Mammary epithelial cell (primary cell): Measurements from ENCODE around the gene DACT3.
"Not testable (repeated sequence)": the region's sequence is repeated elsewhere in the genome, so short reads cannot be mapped to it uniquely, and the experiment has no call there.

Experiments
- EZH2 ChIP-seq: IDR thresholded peaks from 2 replicates; pipeline ENCODE4 v1.6.1; 2012; ENCODE audit warnings: low read length, inconsistent platforms, borderline replicate concordance
- TF ChIP-seq, protein P1 (sequence below), 2 donors: IDR thresholded peaks in 1 of 2; conservative IDR thresholded peaks in 1 of 2; 2 replicates each; pipeline ENCODE4 v1.5.1; 2011 to 2012; ENCODE audit warnings: inconsistent platforms in 2 of 2, low read length in 2 of 2, mild to moderate bottlenecking in 2 of 2, control low read depth in 1 of 2, low read depth in 1 of 2; ENCODE audit not compliant: insufficient read depth in 1 of 2; ENCODE audit errors: extremely low read depth in 1 of 2

DNA sequence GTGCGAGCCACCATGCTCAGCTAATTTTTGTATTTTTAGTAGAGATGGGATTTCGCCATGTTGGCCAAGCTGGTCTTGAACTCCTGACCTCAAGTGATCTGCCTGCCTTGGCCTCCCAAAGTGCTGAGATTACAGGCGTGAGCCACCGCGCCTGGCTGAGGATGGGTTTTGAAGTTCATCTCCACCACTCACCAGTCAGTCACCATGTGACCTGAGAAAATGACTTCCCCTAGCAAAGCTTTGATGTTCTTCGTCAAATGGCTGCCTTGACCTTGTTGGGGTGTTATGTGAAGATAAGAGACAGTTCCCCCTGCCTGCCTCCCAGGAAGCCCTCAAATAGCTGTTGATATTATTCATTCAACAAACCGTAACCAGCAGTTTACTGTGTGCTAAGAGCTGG is 32.0 kb downstream of the DACT3 start:
- TF ChIP-seq, protein P1, sequence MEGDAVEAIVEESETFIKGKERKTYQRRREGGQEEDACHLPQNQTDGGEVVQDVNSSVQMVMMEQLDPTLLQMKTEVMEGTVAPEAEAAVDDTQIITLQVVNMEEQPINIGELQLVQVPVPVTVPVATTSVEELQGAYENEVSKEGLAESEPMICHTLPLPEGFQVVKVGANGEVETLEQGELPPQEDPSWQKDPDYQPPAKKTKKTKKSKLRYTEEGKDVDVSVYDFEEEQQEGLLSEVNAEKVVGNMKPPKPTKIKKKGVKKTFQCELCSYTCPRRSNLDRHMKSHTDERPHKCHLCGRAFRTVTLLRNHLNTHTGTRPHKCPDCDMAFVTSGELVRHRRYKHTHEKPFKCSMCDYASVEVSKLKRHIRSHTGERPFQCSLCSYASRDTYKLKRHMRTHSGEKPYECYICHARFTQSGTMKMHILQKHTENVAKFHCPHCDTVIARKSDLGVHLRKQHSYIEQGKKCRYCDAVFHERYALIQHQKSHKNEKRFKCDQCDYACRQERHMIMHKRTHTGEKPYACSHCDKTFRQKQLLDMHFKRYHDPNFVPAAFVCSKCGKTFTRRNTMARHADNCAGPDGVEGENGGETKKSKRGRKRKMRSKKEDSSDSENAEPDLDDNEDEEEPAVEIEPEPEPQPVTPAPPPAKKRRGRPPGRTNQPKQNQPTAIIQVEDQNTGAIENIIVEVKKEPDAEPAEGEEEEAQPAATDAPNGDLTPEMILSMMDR (conservative IDR thresholded peaks at IDR 0.05 in 1 of 2, IDR thresholded peaks at IDR 0.05 in 1 of 2; ENCODE audit: extremely low read depth in 1 of 2, insufficient read depth in 1 of 2, low read depth in 1 of 2, low read length in 2 of 2), result not testable (repeated sequence)
- TF ChIP-seq EZH2, result not testable (repeated sequence)
